Endothelial cell of umbilical vein (primary cell): Measurements from ENCODE around the gene FA2H. TPM values are rescaled to one million over a fixed set of nuclear protein-coding genes. Genes with fewer than 3 reads are reported as not detected.

Source experiments
- BruUV-seq: library from RNA; stranded (reverse); fragments of 400-500 nt; replicated peaks from 2 replicates; lab custom pipeline; 2021; lab: Mats Ljungman, UMichigan
- CTCF ChIA-PET: fragments of 300-600, 350-600 bp; sonication (Branson Sonifier 250); formaldehyde crosslinking; loops from one replicate; lab custom pipeline; 2021; ENCODE audit warnings: antibody characterized with exemption, inconsistent platforms; lab: Charles Lee
- POLR2A ChIA-PET: fragments of 300-600, 350-600 bp; sonication (Branson Sonifier 250); formaldehyde crosslinking; loops from one replicate; lab custom pipeline; 2021; ENCODE audit warnings: antibody characterized with exemption, inconsistent platforms; lab: Charles Lee
- DNase-seq: peaks from one replicate; pipeline ENCODE4 v3.0.0-alpha.2; 2011; ENCODE audit warnings: low read depth, low spot score
- FAIRE-seq: peaks from 2 replicates; lab custom pipeline; 2011; peaks lifted over from hg19 to GRCh38; lab: Jason Lieb, UNC
- H2AFZ ChIP-seq: 2 replicates; pipeline ENCODE4 v1.6.0; 2012; ENCODE audit warnings: low read depth, low read length, control low read depth, inconsistent platforms
- H3K27ac ChIP-seq: 2 replicates; pipeline ENCODE4 v1.5.1; 2011; ENCODE audit warnings: low read depth, mild to moderate bottlenecking, control low read depth, low read length, moderate library complexity; ENCODE audit not compliant: insufficient read depth
- H3K27me3 ChIP-seq, 2 experiments: 2 replicates each; pipeline versions ENCODE4 v1.6.0 to v1.6.1; 2011; ENCODE audit warnings: low read length in 2 of 2, mixed read lengths in 1 of 2; ENCODE audit not compliant: control insufficient read depth in 2 of 2, insufficient read depth in 2 of 2
- H3K36me3 ChIP-seq, 2 experiments: 2 replicates in 1 of 2; 3 replicates in 1 of 2; pipeline ENCODE4 v1.5.1; 2011; ENCODE audit warnings: low read length in 2 of 2, mild to moderate bottlenecking in 1 of 2, moderate library complexity in 1 of 2; ENCODE audit not compliant: control insufficient read depth in 2 of 2, insufficient read depth in 2 of 2; ENCODE audit errors: extremely low read depth in 1 of 2
- H3K4me1 ChIP-seq: 3 replicates; pipeline ENCODE4 v1.5.1; 2011; ENCODE audit warnings: mild to moderate bottlenecking, low read length; ENCODE audit not compliant: control insufficient read depth, insufficient read depth; ENCODE audit errors: extremely low read depth
- H3K4me2 ChIP-seq: 2 replicates; pipeline ENCODE4 v1.6.1; 2011; ENCODE audit warnings: low read length, control low read depth, mixed read lengths; ENCODE audit not compliant: insufficient read depth
- H3K4me3 ChIP-seq, 3 experiments: fragments of 200-600 bp in 1 of 3; sonication (generic), shearing (Covaris generic) in 1 of 3; replicated peaks in 1 of 3; 2 replicates each; pipeline ENCODE4 v1.5.1; 2011 to 2016; ENCODE audit warnings: control low read depth in 3 of 3, low read length in 3 of 3, mild to moderate bottlenecking in 2 of 3, inconsistent platforms in 1 of 3, low read depth in 1 of 3, moderate library complexity in 1 of 3; ENCODE audit not compliant: insufficient read depth in 1 of 3
- H3K79me2 ChIP-seq: 2 replicates; pipeline ENCODE4 v1.6.0; 2012; ENCODE audit warnings: low read length, inconsistent platforms; ENCODE audit not compliant: control insufficient read depth, insufficient read depth
- H3K9ac ChIP-seq: replicated peaks from 2 replicates; pipeline ENCODE3; 2011; ENCODE audit warnings: low read length, control low read depth; ENCODE audit not compliant: insufficient read depth; ENCODE audit errors: extremely low read depth
- H3K9me1 ChIP-seq: replicated peaks from 3 replicates; pipeline ENCODE4 v1.6.0; 2011; ENCODE audit warnings: mild to moderate bottlenecking, low read length; ENCODE audit not compliant: control insufficient read depth, insufficient read depth; ENCODE audit errors: extremely low read depth
- H3K9me3 ChIP-seq: replicated peaks from 2 replicates; pipeline ENCODE4 v1.5.1; 2012; ENCODE audit warnings: low read length, inconsistent platforms; ENCODE audit not compliant: control insufficient read depth, insufficient read depth
- H4K20me1 ChIP-seq: replicated peaks from 2 replicates; pipeline ENCODE3; 2011; ENCODE audit warnings: mild to moderate bottlenecking, low read length; ENCODE audit not compliant: control insufficient read depth, insufficient read depth; ENCODE audit errors: extremely low read depth
- EZH2 ChIP-seq: IDR thresholded peaks from 2 replicates; pipeline ENCODE4 v1.6.1; 2012; ENCODE audit warnings: borderline replicate concordance, low read depth, mild to moderate bottlenecking, moderate library complexity, low read length, inconsistent platforms; ENCODE audit not compliant: severe bottlenecking
- FOS ChIP-seq: IDR thresholded peaks from 2 replicates; pipeline ENCODE4 v1.6.1; 2011; ENCODE audit warnings: mild to moderate bottlenecking, low read length, moderate library complexity, borderline replicate concordance; ENCODE audit not compliant: insufficient read depth
- GATA2 ChIP-seq: IDR thresholded peaks from 2 replicates; pipeline ENCODE4 v1.7.0; 2011; ENCODE audit warnings: low read depth, mild to moderate bottlenecking, moderate library complexity, mixed read lengths, low read length; ENCODE audit not compliant: insufficient read length, insufficient read depth
- JUN ChIP-seq: IDR thresholded peaks from 2 replicates; pipeline ENCODE4 v1.6.1; 2011; ENCODE audit warnings: borderline replicate concordance, low read depth; ENCODE audit not compliant: insufficient read length, insufficient read depth
- MYC ChIP-seq: IDR thresholded peaks from one replicate; pipeline ENCODE4 v1.6.1; 2011; ENCODE audit warnings: mild to moderate bottlenecking, low read depth, low read length
- POLR2A ChIP-seq: IDR thresholded peaks from 2 replicates; pipeline ENCODE4 v1.6.1; 2012; ENCODE audit warnings: low read depth, mild to moderate bottlenecking, control low read depth, low read length
- POLR2AphosphoS5 ChIP-seq: IDR thresholded peaks from 2 replicates; pipeline ENCODE4 v1.6.1; 2012; ENCODE audit warnings: low read depth, mild to moderate bottlenecking, control low read depth, low read length, moderate library complexity; ENCODE audit not compliant: insufficient read depth
- dilution Hi-C: fragments of 300-500 bp; cut with MboI; formaldehyde crosslinking; loops from one replicate; pipeline ENCODE4 v1.15.0; 2019; ENCODE audit warnings: low sequenced_read_pairs; ENCODE audit not compliant: extremely low pct_ligation_motif_present
- intact Hi-C: fragments of 100-400 bp; cut with micrococcal nuclease; formaldehyde crosslinking; loops from one replicate; pipeline ENCODE4 v1.10.0; 2022
- polyA plus RNA-seq, 4 experiments: library from polyadenylated mRNA; depleted of rRNA in 3 of 4; stranded (reverse) in 3 of 4; unstranded in 1 of 4; fragments of >200 nt; gene quantifications; 2 replicates each; pipeline versions ENCODE4 v1.2.1 to v1.2.3, GENCODE V29; 2011 to 2012; ENCODE audit warnings: missing spikeins in 1 of 4
- total RNA-seq: library from RNA; stranded (reverse); gene quantifications from 2 replicates; pipeline ENCODE4 v1.2.3, GENCODE V29; 2021
- TF ChIP-seq, protein P1 (sequence below), 2 donors: IDR thresholded peaks; 1 replicate in 1 of 2; 2 replicates in 1 of 2; pipeline ENCODE4 v1.5.1; 2011; ENCODE audit warnings: low read length in 2 of 2, mild to moderate bottlenecking in 2 of 2, moderate library complexity in 2 of 2, control low read depth in 1 of 2, inconsistent platforms in 1 of 2, low read depth in 1 of 2; ENCODE audit not compliant: insufficient read depth in 1 of 2; ENCODE audit errors: extremely low read depth in 1 of 2
- TF ChIP-seq, protein P2 (sequence below): IDR thresholded peaks from 2 replicates; pipeline ENCODE4 v1.6.1; 2011; ENCODE audit not compliant: insufficient read depth, insufficient read length

Gene FA2H
- total and polyA plus RNA-seq, 2 donors (not counting 3 experiments of a cell fraction or from before 2014, with no cell fraction given) = not detected

- FAIRE-seq = no peak
- Histone ChIP-seq H3K4me3 (no peak overlapping the region), H3K4me1 (peaks cover 4% of the 10 kb centered on the region), H3K9me1 (no peaks in the 10 kb centered on the region), H4K20me1 (no peaks in the 10 kb centered on the region), H3K36me3 (no peaks in the 10 kb centered on the region), H3K9me3 (no peaks in the 10 kb centered on the region), H3K4me2 (no peak overlapping the region), H3K9ac (no peak overlapping the region), H3K79me2 (no peaks in the 10 kb centered on the region), H3K27me3 (peaks cover 13 to 17% of the 10 kb centered on the region in 2 experiments), H3K27ac (no peak overlapping the region), H2AFZ (no peak overlapping the region)
- dilution Hi-C loops (no loop called here), intact Hi-C loops (no loop called here)
- no peak for DNase-seq
- no TSS peak for BruUV-seq
- CTCF ChIA-PET = no interaction called here
- POLR2A ChIA-PET = no interaction called here
- TF ChIP-seq EZH2 (no peak), MYC (no peak), FOS (no peak), POLR2AphosphoS5 (no peak), JUN (no peak), POLR2A (no peak), GATA2 (no peak)
- TF ChIP-seq, protein P1, sequence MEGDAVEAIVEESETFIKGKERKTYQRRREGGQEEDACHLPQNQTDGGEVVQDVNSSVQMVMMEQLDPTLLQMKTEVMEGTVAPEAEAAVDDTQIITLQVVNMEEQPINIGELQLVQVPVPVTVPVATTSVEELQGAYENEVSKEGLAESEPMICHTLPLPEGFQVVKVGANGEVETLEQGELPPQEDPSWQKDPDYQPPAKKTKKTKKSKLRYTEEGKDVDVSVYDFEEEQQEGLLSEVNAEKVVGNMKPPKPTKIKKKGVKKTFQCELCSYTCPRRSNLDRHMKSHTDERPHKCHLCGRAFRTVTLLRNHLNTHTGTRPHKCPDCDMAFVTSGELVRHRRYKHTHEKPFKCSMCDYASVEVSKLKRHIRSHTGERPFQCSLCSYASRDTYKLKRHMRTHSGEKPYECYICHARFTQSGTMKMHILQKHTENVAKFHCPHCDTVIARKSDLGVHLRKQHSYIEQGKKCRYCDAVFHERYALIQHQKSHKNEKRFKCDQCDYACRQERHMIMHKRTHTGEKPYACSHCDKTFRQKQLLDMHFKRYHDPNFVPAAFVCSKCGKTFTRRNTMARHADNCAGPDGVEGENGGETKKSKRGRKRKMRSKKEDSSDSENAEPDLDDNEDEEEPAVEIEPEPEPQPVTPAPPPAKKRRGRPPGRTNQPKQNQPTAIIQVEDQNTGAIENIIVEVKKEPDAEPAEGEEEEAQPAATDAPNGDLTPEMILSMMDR (IDR thresholded peaks at IDR 0.05; ENCODE audit: extremely low read depth in 1 of 2, insufficient read depth in 1 of 2, low read depth in 1 of 2, low read length in 2 of 2) = no peak
- TF ChIP-seq, protein P2, sequence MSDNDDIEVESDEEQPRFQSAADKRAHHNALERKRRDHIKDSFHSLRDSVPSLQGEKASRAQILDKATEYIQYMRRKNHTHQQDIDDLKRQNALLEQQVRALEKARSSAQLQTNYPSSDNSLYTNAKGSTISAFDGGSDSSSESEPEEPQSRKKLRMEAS = no peak
These were observed 4.0 kb upstream of the FA2H start for GRCh38 chr16:74778646-74779045.
